GM19043 (cell line): Measurements from ENCODE around the gene SLC4A1AP.

Experiments
- ATAC-seq: cut with Tn5 transposase; IDR thresholded peaks from one replicate; pipeline ENCODE4 v1.9.1; 2021; ENCODE audit warnings: low read depth; ENCODE audit not compliant: unreplicated experiment

Gene SLC4A1AP

GRCh38 chr2:27717070-27717795 lies 53.5 kb downstream of the SLC4A1AP start:
- ATAC-seq = no peak

DNA sequence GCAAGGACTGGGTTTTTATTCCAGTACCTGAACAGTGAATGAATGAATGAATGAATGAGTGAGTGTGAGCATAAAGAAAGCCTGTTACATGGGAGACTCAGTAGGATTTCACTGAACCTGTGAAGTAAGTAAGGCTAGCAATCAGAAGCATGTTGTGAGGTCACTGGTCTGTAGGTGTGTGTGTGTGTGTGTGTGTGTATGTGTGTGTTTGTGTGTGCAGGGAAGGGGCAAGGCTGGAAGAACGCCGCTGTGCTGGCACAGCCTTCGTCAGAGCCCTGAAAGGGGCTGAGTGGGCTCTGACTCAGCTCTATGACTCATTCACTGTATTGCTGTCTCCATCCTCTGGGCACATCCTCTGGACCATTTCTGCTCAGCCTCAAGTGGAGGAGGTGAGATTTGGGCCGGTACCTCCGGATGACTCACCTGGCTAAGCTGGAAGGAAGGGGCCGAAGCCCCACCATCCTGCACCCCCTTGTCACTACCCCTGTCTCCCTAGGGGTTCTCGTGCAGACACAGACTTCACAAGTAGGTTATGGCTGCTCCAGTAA lies 56.4 kb downstream of the SLC4A1AP start:
- no peak for ATAC-seq

DNA sequence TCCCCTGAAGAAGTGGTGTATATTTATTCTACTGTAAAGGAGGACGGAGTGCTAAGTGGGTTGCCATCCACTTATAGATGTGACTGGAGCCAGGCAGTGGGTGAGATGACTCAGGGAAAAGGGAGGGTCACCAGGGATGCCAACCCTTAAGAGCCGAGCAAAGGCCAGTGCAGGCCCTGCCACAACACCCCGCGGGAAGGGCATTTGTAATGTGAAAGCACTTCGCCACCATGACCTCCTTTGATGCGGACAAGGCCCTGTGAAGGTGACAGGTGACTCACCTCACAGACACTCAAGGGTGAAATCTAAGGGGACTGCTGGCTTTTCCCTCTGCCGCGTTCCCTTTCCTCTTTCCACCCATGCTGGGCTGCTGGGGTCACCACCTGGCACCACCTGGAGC lies 57.6 kb downstream of the SLC4A1AP start:
- no peak for ATAC-seq

- no peak for ATAC-seq
These were observed 58.3 kb downstream of the SLC4A1AP start for GRCh38 chr2:27721884-27722485.

DNA sequence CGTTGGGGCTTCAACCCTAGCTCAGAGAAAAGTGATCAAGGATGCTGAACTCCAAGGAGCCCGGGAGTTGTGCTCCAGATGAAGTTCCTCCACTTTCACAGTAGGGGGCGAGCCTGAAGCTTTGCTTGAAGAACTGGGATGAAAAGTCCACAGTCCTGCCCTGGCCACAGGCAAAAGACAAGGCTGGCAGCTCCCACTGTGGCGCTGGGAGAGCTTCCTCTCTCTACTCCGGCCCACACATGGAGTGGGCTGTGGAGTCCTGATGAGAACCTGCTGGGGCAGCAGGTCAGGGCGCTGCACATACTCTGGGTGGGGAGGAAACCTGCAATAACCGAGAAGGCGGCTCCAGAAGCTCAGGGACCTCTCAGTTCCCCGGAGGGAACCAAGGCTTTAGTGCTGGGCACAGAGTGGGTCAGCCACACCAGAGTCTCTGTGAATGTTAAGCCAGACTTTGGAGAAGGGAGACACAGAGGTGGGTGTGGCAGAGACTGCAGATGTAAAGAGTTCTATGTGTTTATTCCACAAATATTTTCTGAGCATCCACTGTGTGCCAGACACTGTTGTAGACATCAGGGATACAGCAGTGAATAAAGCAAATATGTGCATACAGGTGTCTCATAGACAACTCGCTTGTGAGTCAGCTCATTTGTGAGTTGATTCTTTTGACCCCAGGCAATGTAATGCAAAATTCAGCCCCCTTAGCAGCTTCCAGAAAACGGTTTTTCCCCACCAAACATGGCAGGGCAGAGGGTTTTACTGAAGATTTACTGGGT lies 59.9 kb downstream of the SLC4A1AP start:
- ATAC-seq = no peak

DNA sequence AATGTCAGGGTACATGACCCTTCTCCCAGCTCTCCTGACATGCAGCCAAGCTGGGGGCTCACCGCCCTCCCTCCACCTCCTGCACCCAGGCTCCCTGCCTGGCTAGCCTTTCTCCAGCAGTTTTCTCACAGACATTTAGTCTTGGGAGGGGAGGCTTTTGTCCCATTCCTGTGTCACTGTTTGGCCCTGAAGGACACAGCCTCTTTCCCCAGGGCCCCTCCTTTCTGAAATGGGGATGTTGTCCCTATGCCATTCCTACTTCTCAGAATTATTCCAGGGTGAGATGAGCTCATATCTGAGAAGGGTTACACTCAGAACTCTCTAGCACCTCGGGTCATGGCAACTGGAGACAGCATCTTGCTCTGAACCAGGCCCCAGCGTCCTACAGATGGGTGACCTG lies 60.5 kb downstream of the SLC4A1AP start:
- ATAC-seq = no peak

- no peak for ATAC-seq
These were observed 61.4 kb downstream of the SLC4A1AP start for GRCh38 chr2:27724905-27725701.

DNA sequence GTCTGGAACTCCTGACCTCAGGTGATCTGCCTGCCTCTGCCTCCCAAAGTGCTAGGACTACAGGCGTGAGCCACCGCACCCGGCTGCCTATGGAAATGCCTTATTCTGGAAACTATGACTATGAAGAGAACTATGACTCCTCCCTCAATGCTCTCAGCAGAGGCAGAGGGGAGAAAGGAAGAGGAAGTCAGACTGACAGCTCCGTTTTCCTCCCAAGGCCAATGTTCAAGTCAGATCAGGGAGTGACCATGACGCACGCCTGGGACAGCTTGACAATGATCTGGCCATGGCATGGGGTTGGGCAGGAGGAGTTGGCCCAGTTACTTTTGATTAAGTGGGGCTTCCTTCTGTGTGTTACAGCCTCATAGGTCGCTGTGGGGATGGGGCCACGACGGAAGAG lies 63.6 kb downstream of the SLC4A1AP start:
- no peak for ATAC-seq

- ATAC-seq = no peak
These were observed 64.6 kb downstream of the SLC4A1AP start for GRCh38 chr2:27728081-27728858.

- ATAC-seq = no peak
These were observed 65.5 kb downstream of the SLC4A1AP start for GRCh38 chr2:27729198-27729597.

DNA sequence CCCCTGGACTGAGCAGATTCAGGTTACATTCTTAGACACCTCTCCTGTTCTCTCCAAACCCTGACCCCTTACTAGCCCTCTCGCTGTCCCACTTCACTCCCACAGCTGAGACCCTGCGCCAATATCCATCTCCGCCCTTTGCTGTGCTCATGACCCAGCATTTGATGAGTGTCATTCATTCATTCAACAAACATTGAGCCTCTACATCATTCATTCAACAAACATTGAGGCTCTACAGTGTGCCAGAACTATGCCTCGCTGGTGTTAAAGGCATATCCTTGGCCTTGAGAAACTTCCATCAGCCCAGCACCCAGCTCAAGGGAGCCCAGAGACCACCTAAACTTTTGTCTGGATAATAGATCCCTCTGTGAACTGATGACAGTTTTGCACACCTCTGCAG lies 65.9 kb downstream of the SLC4A1AP start:
- ATAC-seq = no peak

DNA sequence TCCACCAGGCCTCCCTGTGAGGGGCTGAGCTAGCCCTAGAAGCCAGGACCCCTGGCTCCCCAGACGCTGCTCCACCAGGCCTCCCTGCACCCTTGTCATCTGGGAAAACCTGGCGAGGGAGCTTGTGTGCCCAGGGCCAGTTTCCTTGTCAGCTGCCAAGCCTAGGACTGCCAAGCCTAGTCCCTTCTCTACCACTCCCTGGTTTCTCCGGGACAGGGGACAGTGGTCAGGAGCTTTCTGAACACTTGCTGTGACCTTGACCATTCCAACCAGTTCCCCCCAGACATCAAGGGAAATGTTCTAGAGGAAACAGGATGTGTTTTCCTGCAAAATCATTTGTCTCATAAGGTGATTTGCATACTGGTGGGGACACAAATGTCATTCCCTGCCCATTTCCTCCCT lies 66.6 kb downstream of the SLC4A1AP start:
- ATAC-seq = no peak

- no peak for ATAC-seq
These were observed 67.4 kb downstream of the SLC4A1AP start for GRCh38 chr2:27730980-27731691.

GRCh38 chr2:27734305-27734704 lies 70.6 kb downstream of the SLC4A1AP start:
- no peak for ATAC-seq

DNA sequence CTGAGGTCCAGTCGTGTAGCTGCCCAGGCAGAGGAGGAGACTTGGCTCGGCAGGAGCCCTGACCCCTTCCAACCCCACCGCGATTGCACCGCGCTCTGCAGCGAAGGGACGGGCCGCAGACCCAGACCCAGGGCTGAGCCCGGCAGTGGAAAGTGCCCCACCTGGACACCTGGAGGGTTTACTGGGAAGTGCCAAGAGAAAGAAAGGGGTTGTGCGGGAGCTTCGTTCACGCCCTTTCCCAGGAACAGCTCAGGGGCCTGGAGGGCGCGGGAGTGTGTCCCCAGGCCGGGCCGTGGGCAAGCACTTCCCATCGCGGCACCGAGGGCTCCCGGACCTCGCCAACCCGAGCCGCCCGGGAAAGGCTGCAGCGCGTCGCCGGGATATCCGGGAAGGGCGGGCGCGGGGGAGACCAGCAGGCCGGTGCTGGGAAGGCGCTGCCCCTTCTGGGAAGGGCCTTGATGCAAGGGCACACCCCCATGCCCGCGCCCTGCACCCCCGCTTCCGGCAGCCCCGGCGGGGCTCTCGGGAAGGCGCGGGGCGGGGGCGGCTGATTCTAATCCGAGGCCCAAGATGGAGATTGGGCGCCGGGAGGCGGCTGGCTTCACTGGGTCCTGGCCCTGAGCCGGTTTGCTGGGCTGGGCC lies 71.7 kb downstream of the SLC4A1AP start:
- no peak for ATAC-seq

DNA sequence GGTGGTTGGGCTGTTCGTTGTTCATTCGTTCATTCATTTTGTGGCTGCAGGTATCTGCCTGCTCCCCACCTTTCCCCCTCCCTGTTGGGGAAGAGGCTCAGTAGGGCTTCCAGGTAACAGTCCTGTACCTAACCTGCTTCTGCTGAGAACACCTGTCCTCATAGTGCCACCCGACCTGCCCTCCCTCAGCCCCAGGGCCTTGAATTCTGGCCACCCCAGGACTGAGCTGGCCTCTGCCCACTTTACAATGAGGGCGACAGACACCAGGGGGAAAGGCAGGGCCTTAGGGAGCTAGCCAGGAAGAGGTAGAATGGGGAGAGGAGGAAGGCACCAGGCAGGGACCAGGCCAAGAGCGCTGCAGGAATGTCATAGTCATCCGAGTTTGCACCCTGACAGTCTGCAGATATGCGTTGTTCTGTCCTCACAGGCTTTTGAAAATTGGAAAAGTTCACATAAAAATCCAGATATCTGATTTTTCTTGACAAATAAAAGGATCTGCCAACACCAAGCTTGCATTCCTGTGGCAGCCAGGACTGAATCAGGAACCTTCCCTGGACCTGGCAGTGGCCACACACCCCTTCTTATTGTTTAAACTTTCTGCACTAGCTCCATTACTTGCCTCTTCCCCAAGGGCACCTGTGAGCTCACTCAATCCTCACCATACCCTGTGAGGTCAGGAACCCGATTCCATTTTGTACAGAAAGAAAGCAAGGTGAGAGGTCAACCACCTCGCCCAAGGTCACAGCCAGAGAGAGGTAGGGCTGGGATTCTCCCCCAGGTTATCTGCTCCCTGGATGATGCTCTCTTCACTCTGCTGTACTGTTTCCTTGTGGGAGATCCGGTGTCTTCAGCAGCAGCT lies 72.6 kb downstream of the SLC4A1AP start:
- ATAC-seq = no peak

DNA sequence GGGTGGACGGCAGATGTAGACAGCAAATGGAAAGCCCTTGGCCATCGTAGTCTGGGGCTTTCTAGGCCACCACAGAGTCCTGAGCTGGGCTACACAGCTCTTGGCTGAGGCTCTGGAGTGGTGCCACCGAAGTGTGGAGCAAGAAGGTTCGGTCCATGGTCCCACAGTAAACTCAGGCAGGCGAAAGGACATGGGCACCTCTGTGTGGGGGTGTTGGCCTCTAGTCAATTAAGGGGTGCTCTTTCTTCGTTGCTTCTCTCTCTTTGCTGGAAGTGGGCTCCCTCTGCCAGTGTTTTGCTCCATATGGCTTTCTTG lies 73.2 kb downstream of the SLC4A1AP start:
- no peak for ATAC-seq
